SU-DHL-6 (cell line): ENCODE results near the gene MTERF4.

Experiments used
- EZH2phosphoT487 ChIP-seq: fragments of 200-600 bp; sonication (generic), shearing (Covaris generic); conservative IDR thresholded peaks from 2 replicates; pipeline ENCODE4 v1.6.1; 2018; ENCODE audit warnings: mild to moderate bottlenecking, antibody characterized with exemption, low read length, moderate library complexity, mixed read lengths
- TF ChIP-seq, protein P1 (sequence below): fragments of 200-600 bp; sonication (generic); IDR thresholded peaks from one replicate; pipeline ENCODE4 v1.5.1; 2017; ENCODE audit warnings: antibody characterized with exemption, mild to moderate bottlenecking, low read length, moderate library complexity; ENCODE audit not compliant: insufficient read depth, poor library complexity, severe bottlenecking

DNA sequence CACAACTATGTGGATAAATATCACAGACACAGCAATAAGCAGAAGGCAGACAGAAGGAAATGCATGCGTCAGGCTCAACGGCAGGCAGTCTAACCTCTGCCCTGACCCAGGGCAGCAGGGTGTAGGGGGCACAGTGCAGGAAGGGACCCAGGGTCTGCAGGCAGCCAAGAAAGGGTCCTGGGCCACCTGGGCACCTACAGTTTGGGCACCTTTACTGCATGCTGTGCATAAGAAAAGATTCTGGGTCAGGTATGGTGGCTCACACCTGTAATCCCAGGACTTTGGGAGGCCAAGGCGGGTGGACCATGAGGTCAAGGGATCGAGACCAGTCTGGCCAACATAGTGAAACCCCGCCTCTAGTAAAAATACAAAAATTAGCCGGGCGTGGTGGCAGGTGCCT, 29.4 kb upstream of the MTERF4 start:
- TF ChIP-seq, protein P1, sequence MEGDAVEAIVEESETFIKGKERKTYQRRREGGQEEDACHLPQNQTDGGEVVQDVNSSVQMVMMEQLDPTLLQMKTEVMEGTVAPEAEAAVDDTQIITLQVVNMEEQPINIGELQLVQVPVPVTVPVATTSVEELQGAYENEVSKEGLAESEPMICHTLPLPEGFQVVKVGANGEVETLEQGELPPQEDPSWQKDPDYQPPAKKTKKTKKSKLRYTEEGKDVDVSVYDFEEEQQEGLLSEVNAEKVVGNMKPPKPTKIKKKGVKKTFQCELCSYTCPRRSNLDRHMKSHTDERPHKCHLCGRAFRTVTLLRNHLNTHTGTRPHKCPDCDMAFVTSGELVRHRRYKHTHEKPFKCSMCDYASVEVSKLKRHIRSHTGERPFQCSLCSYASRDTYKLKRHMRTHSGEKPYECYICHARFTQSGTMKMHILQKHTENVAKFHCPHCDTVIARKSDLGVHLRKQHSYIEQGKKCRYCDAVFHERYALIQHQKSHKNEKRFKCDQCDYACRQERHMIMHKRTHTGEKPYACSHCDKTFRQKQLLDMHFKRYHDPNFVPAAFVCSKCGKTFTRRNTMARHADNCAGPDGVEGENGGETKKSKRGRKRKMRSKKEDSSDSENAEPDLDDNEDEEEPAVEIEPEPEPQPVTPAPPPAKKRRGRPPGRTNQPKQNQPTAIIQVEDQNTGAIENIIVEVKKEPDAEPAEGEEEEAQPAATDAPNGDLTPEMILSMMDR: no peak
- TF ChIP-seq EZH2phosphoT487: no peak
